ENCODE data around the gene SMIM27. TPM values are rescaled to one million over a fixed set of nuclear protein-coding genes. Genes with fewer than 3 reads are reported as not detected.
A peak's percentile ranks its signal among the peaks of the same experiment; 100 is the strongest.

The SMIM27 gene, protein sequence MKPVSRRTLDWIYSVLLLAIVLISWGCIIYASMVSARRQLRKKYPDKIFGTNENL
- total RNA-seq, result 12.3 TPM
- long read RNA-seq, partial matches to known transcripts, result 4 of 13 reads
- long read RNA-seq, other reads (novel, unspliced or antisense), result 6 of 13 reads

DNA sequence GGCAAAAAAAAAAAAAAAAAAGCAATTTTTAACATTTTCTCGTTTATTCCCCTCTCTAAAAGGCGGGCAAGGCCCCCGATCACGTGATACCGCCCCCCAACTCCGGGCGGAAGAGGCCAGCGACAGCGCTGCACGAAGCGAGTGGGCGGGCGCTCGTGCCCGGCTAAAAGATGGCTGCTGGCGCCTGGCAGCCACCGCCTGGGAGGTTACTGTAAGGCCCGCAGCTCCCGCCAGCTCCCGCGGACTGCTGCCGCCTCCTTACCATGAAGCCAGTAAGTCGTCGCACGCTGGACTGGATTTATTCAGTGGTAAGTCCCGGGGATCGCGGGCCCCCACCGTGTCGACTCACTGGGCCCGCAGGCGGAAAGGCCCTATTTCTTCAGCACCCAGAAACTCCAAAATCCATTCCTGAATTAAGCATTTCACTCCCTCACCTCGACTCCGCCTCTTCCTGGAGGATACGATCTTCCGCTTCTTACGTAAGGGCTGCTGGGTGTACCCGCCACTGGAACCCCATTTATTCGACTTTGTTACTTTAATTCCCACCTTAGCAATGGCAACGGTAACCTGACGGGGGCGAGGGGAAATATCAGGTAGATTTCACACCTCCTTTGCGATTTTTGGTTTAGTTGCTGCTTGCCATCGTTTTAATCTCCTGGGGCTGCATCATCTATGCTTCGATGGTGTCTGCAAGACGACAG is at the start of gene SMIM27, which contains the start of gene TOPORS:
TSS of gene SMIM27 (plus strand) at position 156 of the 701 bp plus-strand sequence. CDS start at position 264, 108 bp downstream.
TSS of gene TOPORS (minus strand) at position 415 of the 701 bp plus-strand sequence. CDS start at position 265, 150 bp downstream.
- intact Hi-C loops (cut with DNase I), result no loop called here
- Histone ChIP-seq H3K4me1 (peaks cover 22% of the 10 kb centered on the region), H3K9me3 (no peaks in the 10 kb centered on the region), H3K27me3 (ENCODE audit: low read depth) (no peaks in the 10 kb centered on the region), H3K4me3 (peak within 1 kb of the TSS; percentile 79), H3K36me3 (no peaks in the 10 kb centered on the region), H3K27ac (peak within 1 kb of the TSS; percentile 89)
- ATAC-seq, result peak; percentile 96 to 97
- TF ChIP-seq, protein P1, sequence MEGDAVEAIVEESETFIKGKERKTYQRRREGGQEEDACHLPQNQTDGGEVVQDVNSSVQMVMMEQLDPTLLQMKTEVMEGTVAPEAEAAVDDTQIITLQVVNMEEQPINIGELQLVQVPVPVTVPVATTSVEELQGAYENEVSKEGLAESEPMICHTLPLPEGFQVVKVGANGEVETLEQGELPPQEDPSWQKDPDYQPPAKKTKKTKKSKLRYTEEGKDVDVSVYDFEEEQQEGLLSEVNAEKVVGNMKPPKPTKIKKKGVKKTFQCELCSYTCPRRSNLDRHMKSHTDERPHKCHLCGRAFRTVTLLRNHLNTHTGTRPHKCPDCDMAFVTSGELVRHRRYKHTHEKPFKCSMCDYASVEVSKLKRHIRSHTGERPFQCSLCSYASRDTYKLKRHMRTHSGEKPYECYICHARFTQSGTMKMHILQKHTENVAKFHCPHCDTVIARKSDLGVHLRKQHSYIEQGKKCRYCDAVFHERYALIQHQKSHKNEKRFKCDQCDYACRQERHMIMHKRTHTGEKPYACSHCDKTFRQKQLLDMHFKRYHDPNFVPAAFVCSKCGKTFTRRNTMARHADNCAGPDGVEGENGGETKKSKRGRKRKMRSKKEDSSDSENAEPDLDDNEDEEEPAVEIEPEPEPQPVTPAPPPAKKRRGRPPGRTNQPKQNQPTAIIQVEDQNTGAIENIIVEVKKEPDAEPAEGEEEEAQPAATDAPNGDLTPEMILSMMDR (IDR thresholded peaks at IDR 0.05), result no peak
- peak; percentile 94 for DNase-seq

DNA sequence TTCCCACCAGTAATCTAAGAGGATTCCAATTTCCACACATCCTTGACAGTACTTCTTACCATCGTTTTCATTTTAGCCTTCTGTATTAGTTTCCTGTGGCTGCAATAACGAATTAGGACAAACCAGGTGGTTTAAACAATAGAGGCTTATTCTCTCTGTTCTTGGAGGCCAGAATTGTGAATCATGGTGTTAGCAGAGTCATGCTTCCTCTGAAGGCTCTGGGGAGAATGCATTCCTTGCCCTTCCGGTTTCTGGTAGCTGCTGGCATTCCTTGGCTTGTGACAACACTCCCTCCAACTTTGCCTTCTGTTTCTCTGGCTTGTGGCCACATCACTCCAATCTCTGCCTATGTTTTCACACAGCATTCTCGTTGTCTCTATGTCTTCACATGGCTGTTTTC is 49.7 kb upstream of the SMIM27 start:
- intact Hi-C loops (cut with DNase I), result no loop called here
- ATAC-seq, result no peak
- TF ChIP-seq, protein P1 (IDR thresholded peaks at IDR 0.05), result no peak

DNA sequence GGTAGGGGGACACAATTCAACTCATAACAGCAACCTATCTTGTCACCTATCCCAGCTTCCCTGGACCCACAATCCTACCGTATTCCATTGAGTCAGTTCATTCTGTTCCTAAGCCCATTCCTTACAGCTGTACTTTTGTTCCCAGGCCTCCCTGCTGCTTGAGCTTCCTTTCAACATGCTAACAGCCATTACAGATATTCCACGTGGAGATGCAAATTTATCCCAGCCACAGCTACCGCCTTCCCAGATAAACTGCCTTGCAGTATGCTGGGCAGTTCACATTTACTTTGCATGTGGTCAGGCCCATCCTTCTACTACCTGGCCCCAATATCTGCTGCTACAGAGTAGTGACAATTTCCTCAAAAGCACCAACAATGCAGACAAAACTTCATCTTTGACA is 49.1 kb upstream of the SMIM27 start:
- TF ChIP-seq, protein P1 (IDR thresholded peaks at IDR 0.05), result no peak
- intact Hi-C loops (cut with DNase I), result no loop called here
- DNase-seq, result no peak
- no peak overlapping the region for H3K4me3 ChIP-seq
- no peaks in the 10 kb centered on the region for H3K27me3 ChIP-seq (ENCODE audit: low read depth)
- H3K36me3 ChIP-seq, result peaks cover 24% of the 10 kb centered on the region
- no peak overlapping the region for H3K27ac ChIP-seq
- no peak for ATAC-seq
- no peaks in the 10 kb centered on the region for H3K4me1 ChIP-seq
- no peaks in the 10 kb centered on the region for H3K9me3 ChIP-seq

More for the DNA sequence above, 49.7 kb upstream of the SMIM27 start:
- Histone ChIP-seq H3K27me3 (ENCODE audit: low read depth) (no peaks in the 10 kb centered on the region), H3K4me3 (no peak overlapping the region), H3K36me3 (peaks cover 30% of the 10 kb centered on the region), H3K4me1 (no peaks in the 10 kb centered on the region), H3K27ac (no peak overlapping the region), H3K9me3 (no peaks in the 10 kb centered on the region)
- DNase-seq, result no peak

DNA sequence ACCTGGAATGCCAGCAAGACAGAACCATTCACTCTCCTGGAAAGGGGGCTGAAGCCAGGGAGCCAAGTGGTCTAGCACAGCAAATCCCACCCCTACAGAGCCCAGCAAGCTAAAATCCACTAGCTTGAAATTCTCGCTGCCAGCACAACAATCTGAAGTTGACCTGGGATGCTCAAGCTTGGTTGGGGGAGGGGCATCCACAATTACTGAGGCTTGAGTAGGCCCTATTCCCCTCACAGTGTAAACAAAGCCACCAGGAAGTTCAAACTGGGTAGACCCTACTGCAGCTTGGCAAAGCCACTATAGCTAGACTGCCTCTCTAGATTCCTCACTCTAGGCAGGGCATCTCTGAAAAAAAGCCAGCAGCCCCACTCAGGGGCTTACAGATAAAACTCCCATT is 43.4 kb upstream of the SMIM27 start:
- intact Hi-C loops (cut with DNase I), result no loop called here
- DNase-seq (no peak), ATAC-seq (no peak)
- no peak overlapping the region for H3K27ac ChIP-seq
- H3K4me3 ChIP-seq, result no peak overlapping the region
- no peaks in the 10 kb centered on the region for H3K36me3 ChIP-seq
- H3K4me1 ChIP-seq, result peaks cover 10% of the 10 kb centered on the region
- TF ChIP-seq, protein P1 (IDR thresholded peaks at IDR 0.05), result no peak
- H3K27me3 ChIP-seq (ENCODE audit: low read depth), result no peaks in the 10 kb centered on the region
- no peaks in the 10 kb centered on the region for H3K9me3 ChIP-seq

DNA sequence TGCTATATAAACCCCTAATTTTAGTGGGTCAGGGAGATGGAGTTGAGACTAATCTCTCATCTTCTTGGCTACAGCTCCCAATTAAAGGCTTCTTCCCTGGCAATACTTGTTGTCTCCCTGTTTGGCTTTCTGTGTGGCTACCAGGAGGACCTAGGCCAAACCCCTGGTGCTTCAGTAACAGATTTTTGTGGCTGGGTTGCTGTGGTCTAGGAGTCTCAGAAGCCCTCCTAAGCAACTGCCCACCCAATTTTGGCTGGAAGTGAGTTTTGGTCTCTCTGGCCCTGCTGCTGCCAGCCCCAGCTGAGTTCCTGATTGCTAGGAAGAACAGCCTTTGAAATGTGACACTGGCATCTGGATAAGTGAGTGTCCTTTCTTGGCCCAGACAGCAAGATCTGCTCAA is 35.9 kb upstream of the SMIM27 start:
- no peak for ATAC-seq
- Histone ChIP-seq H3K27me3 (ENCODE audit: low read depth) (no peaks in the 10 kb centered on the region), H3K4me3 (no peak overlapping the region), H3K4me1 (peaks cover 5% of the 10 kb centered on the region), H3K36me3 (no peaks in the 10 kb centered on the region), H3K9me3 (no peaks in the 10 kb centered on the region), H3K27ac (no peak overlapping the region)
- TF ChIP-seq, protein P1 (IDR thresholded peaks at IDR 0.05), result no peak
- intact Hi-C loops (cut with DNase I), result no loop called here
- DNase-seq, result no peak
